HG03469 (cell line): ENCODE measurements around the gene SUPV3L1.
A peak's percentile ranks its signal among the peaks of the same experiment; 100 is the strongest.
"Not testable (repeated sequence)": the region's sequence is repeated elsewhere in the genome, so short reads cannot be mapped to it uniquely, and the experiment has no call there.

Experiments used
- ATAC-seq: cut with Tn5 transposase; IDR thresholded peaks from one replicate; pipeline ENCODE4 v1.9.1; 2021; ENCODE audit warnings: mild to moderate bottlenecking, moderate library complexity, moderate number of reproducible peaks; ENCODE audit not compliant: unreplicated experiment

SUPV3L1 gene

GRCh38 chr10:69228151-69228550 is 48.1 kb downstream of the SUPV3L1 start:
- no peak for ATAC-seq

GRCh38 chr10:69229616-69229916 is 49.5 kb downstream of the SUPV3L1 start:
- no peak for ATAC-seq

- ATAC-seq = no peak
Measured at GRCh38 chr10:69230128-69230527, 50.1 kb downstream of the SUPV3L1 start.

- no peak for ATAC-seq
Measured at GRCh38 chr10:69232252-69232651, 52.2 kb downstream of the SUPV3L1 start.

GRCh38 chr10:69232736-69233480 is 52.9 kb downstream of the SUPV3L1 start:
- no peak for ATAC-seq

GRCh38 chr10:69234447-69234846 is 54.4 kb downstream of the SUPV3L1 start:
- ATAC-seq = no peak

GRCh38 chr10:69237528-69238159 is 57.6 kb downstream of the SUPV3L1 start:
- ATAC-seq = peak; percentile 69

GRCh38 chr10:69239136-69239535 is 59.1 kb downstream of the SUPV3L1 start:
- no peak for ATAC-seq

- ATAC-seq = no peak
Measured at GRCh38 chr10:69239816-69240434, 59.9 kb downstream of the SUPV3L1 start.

- no peak for ATAC-seq
Measured at GRCh38 chr10:69240455-69240854, 60.4 kb downstream of the SUPV3L1 start.

GRCh38 chr10:69241575-69241974 is 61.5 kb downstream of the SUPV3L1 start:
- ATAC-seq = no peak

- no peak for ATAC-seq
Measured at GRCh38 chr10:69242040-69242851, 62.2 kb downstream of the SUPV3L1 start.

GRCh38 chr10:69242852-69243212 is 62.8 kb downstream of the SUPV3L1 start:
- no peak for ATAC-seq

- ATAC-seq = no peak
Measured at GRCh38 chr10:69243817-69244216, 63.8 kb downstream of the SUPV3L1 start.

GRCh38 chr10:69246036-69246435 is 66.0 kb downstream of the SUPV3L1 start:
- no peak for ATAC-seq

GRCh38 chr10:69246581-69247312 is 66.7 kb downstream of the SUPV3L1 start:
- ATAC-seq = no peak

GRCh38 chr10:69247313-69247710 is 67.3 kb downstream of the SUPV3L1 start:
- no peak for ATAC-seq

- ATAC-seq = no peak
Measured at GRCh38 chr10:69248117-69248730, 68.2 kb downstream of the SUPV3L1 start.

- no peak for ATAC-seq
Measured at GRCh38 chr10:69250041-69250440, 70.0 kb downstream of the SUPV3L1 start.

GRCh38 chr10:69251417-69251816 is 71.4 kb downstream of the SUPV3L1 start:
- ATAC-seq = not testable (repeated sequence)
